GM12891 (cell line): Measurements from ENCODE around the gene EFCAB12.
A peak's percentile ranks its signal among the peaks of the same experiment; 100 is the strongest.

Experiments used
- DNase-seq: peaks from one replicate; pipeline ENCODE4 v3.0.0; 2011; ENCODE audit warnings: low spot score; ENCODE audit not compliant: insufficient read length
- FAIRE-seq: peaks from 2 replicates; lab custom pipeline; 2011; peaks lifted over from hg19 to GRCh38; lab: Jason Lieb, UNC
- PAX5 ChIP-seq: IDR thresholded peaks from 2 replicates; pipeline ENCODE4 v1.6.1; 2011; ENCODE audit warnings: low read length, moderate library complexity, mild to moderate bottlenecking; ENCODE audit not compliant: insufficient read depth, severe bottlenecking
- POLR2A ChIP-seq: IDR thresholded peaks from 2 replicates; pipeline ENCODE4 v1.6.1; 2011; ENCODE audit warnings: low read depth, low read length, control low read depth
- POLR2AphosphoS5 ChIP-seq: IDR thresholded peaks from 2 replicates; pipeline ENCODE4 v1.6.1; 2011; ENCODE audit warnings: low read depth, low read length, control low read depth
- POU2F2 ChIP-seq: IDR thresholded peaks from 2 replicates; pipeline ENCODE4 v1.6.1; 2011; ENCODE audit warnings: low read depth, mild to moderate bottlenecking, control low read depth, low read length, moderate library complexity
- SPI1 ChIP-seq: IDR thresholded peaks from 2 replicates; pipeline ENCODE4 v1.6.1; 2011; ENCODE audit warnings: low read depth, low read length, control low read depth
- TAF1 ChIP-seq: IDR thresholded peaks from 2 replicates; pipeline ENCODE4 v1.6.1; 2011; ENCODE audit warnings: low read depth, low read length, control low read depth

The EFCAB12 gene

GRCh38 chr3:129463716-129464115 is 35.3 kb upstream of the EFCAB12 start:
- no peak for DNase-seq
- FAIRE-seq: no peak
- TF ChIP-seq TAF1: no peak
- TF ChIP-seq POLR2AphosphoS5: no peak
- TF ChIP-seq PAX5: no peak
- TF ChIP-seq SPI1: no peak
- TF ChIP-seq POU2F2: no peak
- no peak for TF ChIP-seq POLR2A

GRCh38 chr3:129463094-129463493 is 34.7 kb upstream of the EFCAB12 start:
- DNase-seq (no peak), FAIRE-seq (no peak)
- TF ChIP-seq POLR2AphosphoS5 (no peak), POLR2A (no peak), SPI1 (no peak), TAF1 (no peak)

DNA sequence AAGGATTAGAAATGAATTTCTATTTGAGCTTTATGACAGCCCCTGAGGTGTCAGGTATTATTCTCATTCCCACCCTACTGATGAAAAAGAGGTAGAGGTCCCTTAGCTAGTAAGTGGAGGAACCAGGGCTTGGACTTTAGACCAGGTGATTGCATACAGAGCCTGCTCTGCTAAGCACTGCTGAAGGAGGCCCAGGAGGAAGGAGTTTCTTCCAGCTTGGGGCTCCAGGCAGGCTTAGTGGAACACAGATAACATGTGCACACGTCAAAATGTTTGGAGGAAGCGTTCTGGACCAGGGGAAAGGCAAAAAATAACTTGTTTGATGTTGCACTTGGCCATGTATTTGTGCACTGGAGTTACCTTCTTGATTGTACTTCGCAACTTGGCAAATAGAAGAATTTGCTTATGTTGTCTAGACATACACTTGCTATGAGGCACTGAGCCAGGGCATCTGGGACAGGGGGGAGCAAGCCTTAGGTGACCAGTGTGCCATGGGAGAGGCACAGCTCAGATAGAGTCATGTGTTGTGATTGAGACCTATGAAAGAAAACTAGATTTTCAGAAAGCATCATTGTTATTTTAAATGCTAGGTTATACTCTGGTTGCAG is 34.0 kb upstream of the EFCAB12 start:
- DNase-seq: no peak
- TF ChIP-seq PAX5: no peak
- FAIRE-seq: no peak

DNA sequence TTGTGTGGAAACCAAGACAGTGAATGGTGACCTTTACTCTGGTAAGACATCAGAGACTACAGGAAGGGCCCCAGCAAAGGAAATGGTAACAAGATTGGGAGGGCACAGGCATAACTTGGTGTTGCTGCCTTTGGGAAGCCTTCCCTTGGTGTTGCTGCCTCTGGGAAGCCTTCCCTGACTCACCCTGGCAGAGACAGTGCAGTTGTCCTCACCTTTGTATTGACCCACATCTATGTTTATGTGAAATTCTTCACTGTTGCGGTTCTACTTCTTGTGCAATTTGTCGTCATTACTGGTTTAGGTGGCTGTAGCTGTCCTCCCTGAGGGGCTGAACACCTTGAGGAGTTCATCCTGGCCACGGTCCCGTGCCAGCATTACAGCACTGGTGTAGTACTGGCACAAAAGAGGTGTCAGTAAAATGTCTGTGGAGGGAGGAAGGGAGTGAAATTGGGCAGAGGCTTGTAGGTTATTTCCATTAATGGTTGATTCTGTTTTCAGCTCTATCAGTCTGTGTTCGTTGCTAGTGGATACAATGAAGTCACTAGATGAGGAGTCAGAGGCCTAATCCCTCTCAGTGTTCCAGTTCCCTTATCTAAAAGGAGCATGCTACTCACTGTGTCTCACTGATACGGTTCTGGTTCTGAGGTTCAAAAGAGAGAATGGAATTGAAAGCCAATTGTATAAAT is 33.2 kb upstream of the EFCAB12 start:
- no peak for FAIRE-seq
- TF ChIP-seq TAF1 (no peak), POU2F2 (no peak), SPI1 (0 out of 2 replicates have a peak, but pooled peaks have one; percentile 25), POLR2A (no peak), POLR2AphosphoS5 (no peak), PAX5 (no peak)
- DNase-seq: no peak

GRCh38 chr3:129461022-129461421 is 32.6 kb upstream of the EFCAB12 start:
- FAIRE-seq: no peak
- no peak for DNase-seq
- no peak for TF ChIP-seq POLR2AphosphoS5
- no peak for TF ChIP-seq TAF1
- TF ChIP-seq PAX5: no peak
- no peak for TF ChIP-seq POU2F2
- no peak for TF ChIP-seq SPI1
- TF ChIP-seq POLR2A: no peak

- DNase-seq: no peak
- FAIRE-seq: no peak
- TF ChIP-seq SPI1 (no peak), POLR2AphosphoS5 (no peak)
These were observed 32.1 kb upstream of the EFCAB12 start for GRCh38 chr3:129460572-129460971.

DNA sequence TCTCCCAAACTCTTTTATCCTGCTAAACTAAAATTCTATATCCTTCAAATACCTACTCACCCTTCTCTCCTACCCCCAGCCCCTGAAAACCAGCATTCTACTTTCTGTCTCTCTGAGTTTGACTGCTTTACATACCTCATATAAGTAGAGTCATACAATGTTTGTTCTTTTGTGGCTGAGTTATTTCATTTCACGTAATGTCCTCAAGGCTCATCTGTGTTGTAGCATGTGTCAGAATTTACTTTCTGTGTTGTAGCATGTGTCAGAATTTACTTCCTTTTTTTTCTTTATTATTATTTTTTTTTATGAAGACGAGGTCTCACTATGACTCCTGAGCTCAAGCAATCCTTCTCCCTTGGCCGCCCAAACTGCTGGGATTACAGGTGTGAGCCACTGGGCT is 31.7 kb upstream of the EFCAB12 start:
- DNase-seq: no peak
- TF ChIP-seq SPI1: no peak
- TF ChIP-seq POU2F2: no peak
- TF ChIP-seq POLR2A: no peak
- TF ChIP-seq POLR2AphosphoS5: no peak
- TF ChIP-seq PAX5: no peak
- TF ChIP-seq TAF1: no peak
- no peak for FAIRE-seq

GRCh38 chr3:129453732-129454131 is 25.3 kb upstream of the EFCAB12 start:
- TF ChIP-seq POU2F2: no peak
- TF ChIP-seq POLR2AphosphoS5: no peak
- TF ChIP-seq TAF1: no peak
- TF ChIP-seq PAX5: no peak
- no peak for TF ChIP-seq SPI1
- no peak for TF ChIP-seq POLR2A
- FAIRE-seq: no peak

GRCh38 chr3:129449279-129450115 is 21.1 kb upstream of the EFCAB12 start:
- TF ChIP-seq SPI1 (no peak), TAF1 (no peak), POLR2A (no peak), PAX5 (no peak), POU2F2 (no peak), POLR2AphosphoS5 (no peak)
- FAIRE-seq: no peak
- DNase-seq: no peak

More at GRCh38 chr3:129453732-129454131, 25.3 kb upstream of the EFCAB12 start:
- no peak for DNase-seq
